GM19452 (cell line): ENCODE results near the gene TOM1.

ENCODE experiments used
- ATAC-seq: cut with Tn5 transposase; IDR thresholded peaks from one replicate; pipeline ENCODE4 v1.9.1; 2021; ENCODE audit not compliant: unreplicated experiment

The TOM1 gene

DNA sequence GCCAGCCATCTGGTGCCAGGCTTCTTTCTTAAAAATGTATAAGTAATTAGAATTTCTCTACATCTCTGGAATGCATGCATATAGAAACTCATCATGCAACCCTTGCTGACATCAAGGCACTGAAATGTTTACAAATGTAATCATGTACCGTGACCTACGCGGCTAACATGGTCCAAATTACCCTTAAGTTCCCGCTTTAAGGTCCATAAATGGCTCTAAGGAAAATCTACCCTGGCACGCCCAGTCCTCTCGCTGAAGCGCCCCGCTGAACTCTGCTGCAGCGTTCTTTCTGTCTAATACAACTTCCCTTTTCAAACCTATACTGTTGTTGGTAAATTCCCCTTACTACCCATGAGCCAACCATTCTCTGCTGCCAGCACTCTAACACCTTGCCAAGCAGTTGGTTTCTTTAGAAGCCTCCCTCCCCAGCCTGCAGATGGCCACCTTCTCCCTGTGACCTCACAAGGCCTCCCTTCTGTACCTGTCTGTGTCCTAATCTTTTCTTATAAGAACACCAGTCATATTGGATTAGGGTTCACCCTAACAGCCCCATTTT lies 67.7 kb downstream of the TOM1 start:
- no peak for ATAC-seq

DNA sequence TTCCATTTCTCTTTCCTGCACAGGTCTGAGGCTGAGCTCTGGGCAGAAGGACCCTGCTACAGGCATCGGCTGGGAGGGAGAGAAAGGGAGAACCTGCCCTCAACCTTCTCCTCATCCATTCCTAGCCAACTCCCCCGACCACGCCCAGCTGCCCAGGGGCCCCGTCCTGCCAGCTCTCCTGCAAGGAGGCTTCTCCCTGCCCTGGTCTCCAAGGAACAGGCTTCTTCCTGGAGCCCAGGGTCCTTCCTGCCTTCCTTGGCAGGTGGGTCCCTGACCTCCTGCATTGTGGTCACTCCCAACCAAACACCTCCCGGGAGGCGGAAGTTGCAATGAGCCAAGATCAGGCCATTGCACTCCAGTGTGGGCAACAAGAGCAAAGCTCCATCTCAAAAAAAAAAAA lies 68.7 kb downstream of the TOM1 start:
- ATAC-seq = no peak

DNA sequence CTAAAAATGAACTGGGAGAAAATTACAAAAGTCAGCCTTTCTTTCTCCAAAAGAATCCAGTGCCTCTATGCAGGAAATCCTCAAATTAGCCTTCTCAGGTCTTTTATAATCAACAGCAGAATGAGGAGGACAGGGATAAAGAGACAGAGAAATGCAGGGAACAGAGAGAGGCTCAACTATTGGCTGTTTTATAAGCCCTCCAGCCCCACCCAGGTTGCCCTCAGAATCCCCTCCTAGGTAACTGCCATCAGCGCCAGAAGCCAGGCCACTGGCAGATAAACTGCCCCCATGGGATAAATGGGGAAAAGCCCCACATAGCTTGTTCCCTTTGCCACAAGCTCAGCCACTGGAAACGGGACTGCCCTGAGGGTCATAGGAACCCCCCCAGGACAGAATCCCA lies 70.3 kb downstream of the TOM1 start:
- no peak for ATAC-seq

DNA sequence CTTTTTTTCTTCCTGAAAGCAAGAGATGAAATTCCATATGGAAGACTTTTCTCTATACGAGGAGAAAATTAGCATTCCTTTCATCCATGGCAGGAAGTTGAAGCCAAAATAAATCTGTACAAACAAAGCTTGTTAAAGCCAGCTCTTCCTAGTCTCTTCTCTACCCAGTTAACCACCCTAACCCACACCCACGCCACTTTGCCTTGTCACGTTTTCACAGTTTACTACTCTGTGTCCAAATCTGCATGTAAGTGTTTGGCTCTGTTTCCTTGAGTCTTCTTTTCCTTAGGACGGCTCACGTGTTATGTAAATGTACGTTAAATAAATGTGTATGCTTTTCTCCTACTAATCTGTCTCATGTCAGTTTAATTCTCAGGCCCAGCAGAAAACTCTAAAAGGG lies 74.1 kb downstream of the TOM1 start:
- no peak for ATAC-seq

DNA sequence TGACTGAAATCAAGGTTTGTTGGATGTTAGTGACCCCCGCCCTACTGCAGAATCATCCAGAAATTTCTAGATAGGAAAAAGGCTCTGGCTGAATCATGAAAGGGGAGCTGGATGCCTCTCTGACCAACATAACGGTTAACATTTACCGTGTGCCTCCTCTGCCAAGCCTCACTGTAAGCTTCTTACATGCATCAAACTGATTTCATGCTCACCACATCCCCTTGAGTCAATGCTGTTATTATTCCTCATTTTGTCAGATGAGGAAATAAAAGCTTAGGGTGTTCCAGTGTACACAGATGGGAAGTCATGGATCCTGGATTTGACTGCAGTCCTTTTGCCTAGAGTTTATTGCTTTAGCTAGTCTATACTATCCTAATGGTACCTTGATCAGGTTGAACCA lies 75.3 kb downstream of the TOM1 start:
- no peak for ATAC-seq

DNA sequence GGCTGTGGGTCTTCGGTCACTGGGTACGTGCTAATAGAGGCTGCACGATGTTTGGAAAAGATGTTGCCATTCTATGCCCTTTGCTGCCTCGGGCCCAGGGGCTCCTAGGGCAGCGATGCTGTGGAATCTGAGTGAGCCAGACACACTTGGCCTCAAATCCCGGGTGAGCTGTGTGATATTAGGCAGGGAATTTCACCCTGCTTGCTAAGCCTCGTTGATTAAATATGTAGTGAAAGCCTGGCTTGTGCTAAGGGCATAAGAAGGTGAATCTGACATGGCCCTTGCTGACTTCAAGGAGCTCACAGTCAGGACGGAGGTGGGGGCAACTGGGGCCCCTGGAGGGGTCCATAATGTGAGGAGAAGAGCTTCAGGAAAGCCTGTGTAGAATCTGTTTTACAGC lies 75.8 kb downstream of the TOM1 start:
- ATAC-seq = no peak

DNA sequence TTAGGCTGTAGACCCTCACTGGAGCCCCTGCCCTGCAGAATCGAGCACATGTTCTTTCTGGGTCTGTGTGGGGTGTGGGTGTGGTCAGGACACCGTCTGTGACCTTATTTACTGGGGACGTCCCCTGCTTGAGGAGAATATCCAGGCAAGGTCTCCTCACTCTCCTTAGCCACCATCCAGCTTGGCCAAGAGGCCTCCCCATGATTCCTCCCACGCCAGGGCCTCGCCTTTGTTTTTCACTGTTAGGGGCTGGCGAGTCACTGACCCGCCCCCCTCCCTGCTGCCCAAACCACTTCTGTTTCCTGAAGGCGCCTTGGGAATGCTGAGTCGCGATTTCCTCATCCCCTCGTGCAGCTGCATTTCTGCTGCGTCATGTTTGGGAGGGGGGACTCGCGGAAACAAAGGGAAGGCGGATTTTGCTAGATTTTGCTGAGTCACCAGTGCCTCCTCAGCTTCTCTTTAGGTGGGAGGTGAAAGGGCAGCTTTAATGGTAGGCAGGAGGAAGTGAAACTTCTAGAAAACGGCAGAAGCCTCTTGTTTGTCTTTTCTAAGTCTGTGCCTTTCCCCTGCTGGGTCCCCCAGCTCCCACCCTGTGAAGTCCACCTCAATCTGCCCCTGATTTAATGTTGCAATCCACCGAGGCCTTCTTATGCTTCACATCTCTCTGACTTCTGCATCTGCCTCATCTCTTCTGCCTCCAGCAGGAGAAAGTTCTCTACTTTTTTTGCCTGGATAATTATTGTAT lies 77.2 kb downstream of the TOM1 start:
- peak; percentile 42 for ATAC-seq

DNA sequence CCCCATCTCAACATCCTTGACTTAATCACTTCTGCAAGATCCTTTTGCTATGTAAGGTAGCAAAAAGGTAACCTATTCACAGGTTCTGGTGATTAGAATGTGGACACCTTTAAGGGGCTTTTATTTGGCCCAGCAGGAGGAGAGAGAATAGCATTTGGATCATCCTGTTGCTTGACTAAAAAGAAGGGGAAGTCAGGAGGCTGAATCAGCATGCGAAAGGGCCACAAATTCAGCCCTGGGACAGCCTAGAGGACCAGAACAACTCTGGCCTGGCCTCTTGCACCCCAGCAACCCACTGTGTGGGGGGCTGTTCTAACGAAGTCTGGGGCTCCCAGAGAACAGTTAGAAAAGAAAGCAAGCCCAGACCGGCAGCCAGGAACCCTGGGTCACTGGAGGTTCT lies 78.0 kb downstream of the TOM1 start:
- ATAC-seq = no peak

DNA sequence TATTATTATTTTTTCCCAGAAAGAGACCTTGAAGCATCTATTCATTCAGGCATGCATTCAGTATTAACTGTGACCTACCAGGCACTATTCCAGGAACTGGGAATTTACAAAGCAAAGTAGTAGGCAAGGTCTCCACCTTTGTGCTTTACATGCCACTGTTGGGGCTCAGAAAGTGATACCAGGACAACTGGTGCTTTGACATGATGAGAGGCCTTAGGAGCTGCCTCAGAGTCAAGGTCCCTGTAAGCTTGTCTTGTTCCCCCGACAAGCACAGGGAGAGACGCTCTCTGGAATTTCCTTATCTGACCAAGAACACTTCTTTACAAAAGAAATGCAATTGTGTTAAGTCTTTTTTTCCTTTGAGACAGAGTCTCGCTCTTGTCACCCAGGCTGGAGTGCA lies 78.9 kb downstream of the TOM1 start:
- no peak for ATAC-seq

DNA sequence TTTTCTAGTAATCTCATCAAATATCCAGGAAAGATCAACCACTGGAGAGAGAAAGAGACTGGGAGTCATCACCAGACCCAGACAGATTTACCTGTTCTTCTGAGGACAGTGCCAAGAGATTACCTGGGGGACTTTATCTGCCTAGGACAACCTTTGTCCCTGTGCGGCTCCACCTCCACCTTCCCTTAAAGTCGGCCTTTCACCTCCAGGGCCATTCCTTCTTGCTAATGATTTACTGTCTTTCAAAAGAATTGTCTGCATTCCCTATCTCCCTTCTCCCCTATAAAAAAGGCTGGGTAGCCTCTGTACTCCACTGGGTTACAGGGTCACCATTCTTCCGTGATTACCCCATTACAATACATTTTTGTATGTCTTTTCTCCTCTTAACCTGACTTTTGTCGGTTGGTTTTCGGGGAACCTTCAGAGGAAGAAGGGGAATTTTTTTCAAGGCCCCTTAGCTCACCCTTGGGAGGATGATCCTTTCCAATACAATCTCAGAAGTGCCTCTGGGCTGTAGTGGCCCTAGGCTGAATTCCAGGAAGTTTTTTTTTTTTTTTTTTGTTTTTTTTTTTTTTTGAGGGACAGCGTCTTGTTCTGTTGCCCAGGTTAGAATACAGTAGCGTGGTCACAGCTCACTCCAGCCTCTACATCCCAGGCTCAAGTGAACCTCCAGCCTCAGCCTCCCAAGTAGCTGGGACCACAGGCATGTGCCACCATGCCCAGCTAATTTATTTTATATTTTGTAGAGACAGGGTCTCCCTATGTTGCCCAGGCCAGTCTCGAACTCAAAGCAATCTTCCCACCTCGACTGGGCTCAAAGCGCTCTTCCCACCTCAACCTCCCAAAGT lies 79.7 kb downstream of the TOM1 start:
- ATAC-seq = no peak

DNA sequence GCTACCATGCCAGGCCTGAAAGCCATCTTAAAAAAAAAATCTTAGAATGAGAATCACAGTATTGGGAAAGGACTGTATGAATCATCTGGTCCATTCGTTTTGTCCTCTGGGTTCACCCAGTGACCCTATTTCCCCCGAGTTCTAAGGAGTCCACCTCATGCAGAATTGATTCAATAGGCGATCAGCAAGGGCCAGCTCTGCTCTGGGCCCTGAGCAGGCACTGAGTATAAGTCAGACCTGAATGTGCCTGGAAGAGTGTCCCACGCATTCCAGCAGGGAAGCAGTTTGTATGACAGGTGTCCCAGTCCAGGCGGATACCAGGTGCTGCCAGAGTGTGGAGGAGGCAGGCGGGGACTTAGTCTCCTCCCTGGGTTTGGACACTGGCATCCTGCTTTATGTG lies 80.3 kb downstream of the TOM1 start:
- no peak for ATAC-seq

DNA sequence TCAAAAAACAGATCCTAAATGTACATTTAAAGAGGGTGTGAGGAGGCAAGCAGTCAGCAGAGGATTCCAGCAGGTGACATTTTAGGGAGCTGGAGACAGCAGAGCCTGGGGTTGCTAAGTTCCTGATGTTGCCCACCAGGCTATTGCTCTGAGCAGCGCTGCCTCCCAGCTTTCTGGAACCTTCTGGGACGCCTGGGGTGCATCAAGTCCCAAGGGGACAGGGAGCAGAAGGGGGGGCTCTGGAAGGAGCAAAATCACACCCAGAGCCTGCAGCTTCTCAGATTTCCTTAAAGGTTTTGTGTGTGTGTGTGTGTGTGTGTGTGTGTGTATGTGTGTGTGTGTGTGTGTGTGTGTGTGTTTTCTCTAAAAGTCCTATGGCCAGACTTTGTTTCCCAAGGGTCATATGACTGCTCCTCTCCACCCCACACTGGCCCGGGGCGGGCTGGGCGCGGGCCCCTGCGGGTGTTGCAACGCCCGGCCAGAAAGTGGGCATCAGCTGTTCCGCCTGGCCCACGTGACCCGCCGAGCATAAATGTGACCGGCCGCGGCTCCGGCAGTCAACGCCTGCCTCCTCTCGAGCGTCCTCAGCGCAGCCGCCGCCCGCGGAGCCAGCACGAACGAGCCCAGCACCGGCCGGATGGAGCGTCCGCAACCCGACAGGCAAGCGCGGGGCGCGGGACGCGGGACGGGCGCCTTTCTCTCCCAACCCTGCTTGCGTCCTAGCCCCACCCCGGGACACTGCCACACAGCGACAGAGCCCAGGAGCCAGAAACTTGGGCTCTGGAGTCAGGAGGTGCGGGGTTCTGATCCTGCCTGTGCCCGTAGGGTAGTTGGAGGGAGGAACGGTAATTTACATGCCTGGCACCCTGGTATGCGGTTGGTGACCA lies 81.1 kb downstream of the TOM1 start, which contains the start of gene HMOX1:
TSS of gene HMOX1 (plus strand) at position 560 of the 887 bp plus-strand sequence. CDS start at position 638, 78 bp downstream.
- peak; percentile 72 for ATAC-seq

DNA sequence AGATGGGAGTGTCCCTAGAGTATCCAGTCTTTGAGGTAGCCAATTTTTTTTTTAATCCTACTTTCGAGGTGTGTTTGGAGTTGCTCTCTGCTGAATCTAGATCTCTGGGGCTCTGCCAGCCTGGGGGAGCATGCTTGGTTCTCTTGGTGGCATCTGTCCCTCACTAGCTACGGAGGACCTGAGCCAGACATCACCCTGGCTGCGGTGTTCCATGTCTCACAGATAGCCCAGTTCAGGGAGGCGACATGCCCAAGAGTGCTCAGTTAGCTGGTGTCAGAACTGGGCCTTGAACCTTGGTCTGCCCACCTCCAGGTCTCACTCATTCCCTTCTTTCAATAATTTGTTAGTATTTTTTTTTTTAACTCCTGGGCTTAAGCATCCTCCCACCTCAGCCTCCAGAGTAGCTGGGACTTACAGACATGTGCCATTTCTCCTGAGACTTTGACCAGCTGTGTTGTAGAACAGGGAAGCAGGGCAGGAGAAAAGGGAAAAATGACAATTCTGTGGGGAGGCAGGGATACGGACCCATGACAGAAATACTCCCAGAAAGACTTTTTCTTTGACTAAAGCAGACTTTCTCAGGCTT lies 81.8 kb downstream of the TOM1 start:
- no peak for ATAC-seq

DNA sequence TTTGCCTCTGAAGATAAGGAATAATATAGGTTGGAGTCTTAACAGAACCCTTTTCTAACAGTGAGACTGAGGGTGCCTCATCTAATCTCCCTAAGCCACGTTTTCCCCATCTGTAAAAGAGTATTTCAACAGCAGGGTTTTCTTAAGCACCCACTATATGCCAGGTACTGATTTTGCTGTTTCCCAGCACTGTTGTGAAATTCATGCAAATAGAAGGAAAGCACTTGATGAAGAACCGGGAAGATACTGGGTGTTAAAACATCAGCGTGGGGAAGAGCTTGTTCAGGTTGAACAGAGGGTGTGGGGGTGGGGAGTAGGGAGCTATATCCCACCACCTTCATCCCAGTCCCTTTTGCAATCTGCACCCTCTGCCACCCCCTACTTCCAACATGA lies 84.0 kb downstream of the TOM1 start:
- ATAC-seq = no peak

DNA sequence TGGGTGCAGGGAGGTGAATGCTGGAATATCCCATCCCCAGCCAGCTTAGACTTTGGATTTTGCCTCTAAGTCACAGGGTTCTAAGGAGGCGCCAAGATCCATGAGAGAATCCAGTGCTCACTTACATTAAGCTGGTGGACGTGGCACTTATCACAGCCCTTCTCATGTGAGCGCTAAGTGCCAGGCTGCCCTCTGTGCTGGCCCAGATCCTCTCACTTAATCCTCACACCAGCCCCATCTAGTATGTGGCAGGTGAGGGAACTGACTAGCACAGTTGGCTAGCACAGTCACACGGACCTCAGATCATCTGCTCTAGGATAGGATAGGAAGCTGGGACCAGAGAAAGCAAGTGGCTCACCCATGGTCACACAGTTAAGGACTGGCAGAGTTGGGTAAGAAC lies 84.8 kb downstream of the TOM1 start:
- ATAC-seq = no peak

DNA sequence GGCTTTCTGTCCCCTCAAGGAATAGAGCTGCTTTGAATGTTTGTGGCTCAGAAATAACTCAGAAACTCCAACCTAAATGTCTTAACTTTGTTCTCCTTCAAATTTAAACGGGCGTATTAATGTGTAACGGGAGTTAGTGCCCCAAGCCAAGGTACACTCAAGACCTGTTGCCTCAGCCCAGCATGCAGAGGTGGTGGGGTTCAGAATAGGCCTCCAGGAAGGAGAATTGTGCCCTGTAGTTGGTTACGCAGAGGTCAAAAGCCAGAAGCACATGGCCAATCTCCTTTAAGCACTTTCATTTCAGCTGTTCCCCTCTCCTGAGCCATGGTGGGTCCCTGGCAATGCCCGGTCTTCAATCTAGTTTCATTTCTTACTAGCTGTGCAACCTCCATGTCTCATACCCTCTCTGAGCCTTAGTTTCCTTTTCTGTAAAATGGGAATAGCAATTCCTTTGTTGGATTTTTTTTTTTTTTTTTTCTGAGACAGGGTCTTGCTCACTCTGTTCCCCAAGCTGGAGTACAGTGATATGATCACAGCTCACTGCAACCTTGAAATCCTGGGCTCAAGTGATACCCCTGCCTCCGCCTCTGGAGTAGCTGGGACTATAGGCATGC lies 85.4 kb downstream of the TOM1 start:
- no peak for ATAC-seq

DNA sequence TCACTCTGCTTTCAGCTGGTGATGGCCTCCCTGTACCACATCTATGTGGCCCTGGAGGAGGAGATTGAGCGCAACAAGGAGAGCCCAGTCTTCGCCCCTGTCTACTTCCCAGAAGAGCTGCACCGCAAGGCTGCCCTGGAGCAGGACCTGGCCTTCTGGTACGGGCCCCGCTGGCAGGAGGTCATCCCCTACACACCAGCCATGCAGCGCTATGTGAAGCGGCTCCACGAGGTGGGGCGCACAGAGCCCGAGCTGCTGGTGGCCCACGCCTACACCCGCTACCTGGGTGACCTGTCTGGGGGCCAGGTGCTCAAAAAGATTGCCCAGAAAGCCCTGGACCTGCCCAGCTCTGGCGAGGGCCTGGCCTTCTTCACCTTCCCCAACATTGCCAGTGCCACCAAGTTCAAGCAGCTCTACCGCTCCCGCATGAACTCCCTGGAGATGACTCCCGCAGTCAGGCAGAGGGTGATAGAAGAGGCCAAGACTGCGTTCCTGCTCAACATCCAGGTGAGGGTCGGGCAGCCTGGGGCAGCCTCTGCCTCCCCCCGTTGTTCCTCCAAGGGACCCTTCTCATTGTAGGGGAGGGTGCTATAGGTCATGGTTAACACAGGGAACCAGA lies 87.1 kb downstream of the TOM1 start:
- ATAC-seq = no peak

DNA sequence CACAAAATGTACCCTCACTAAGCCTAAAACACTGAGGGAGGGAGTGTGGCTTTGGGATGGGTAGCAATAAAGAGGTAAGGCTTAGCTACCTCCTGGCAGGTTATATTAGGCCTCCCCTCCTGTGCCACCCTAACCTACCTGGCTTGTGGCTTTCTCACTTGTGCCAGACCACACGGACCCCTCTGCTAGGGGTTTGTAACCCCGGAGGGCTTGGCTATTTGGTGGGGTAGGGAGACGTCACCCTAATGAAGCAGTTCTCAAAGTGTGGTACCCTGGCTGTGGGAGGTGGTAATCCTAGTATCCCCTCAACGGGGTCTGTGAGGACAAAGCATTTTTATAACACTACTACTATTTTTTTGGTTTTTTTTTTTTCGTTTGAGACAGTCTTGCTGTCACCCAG lies 91.2 kb downstream of the TOM1 start:
- ATAC-seq = no peak

DNA sequence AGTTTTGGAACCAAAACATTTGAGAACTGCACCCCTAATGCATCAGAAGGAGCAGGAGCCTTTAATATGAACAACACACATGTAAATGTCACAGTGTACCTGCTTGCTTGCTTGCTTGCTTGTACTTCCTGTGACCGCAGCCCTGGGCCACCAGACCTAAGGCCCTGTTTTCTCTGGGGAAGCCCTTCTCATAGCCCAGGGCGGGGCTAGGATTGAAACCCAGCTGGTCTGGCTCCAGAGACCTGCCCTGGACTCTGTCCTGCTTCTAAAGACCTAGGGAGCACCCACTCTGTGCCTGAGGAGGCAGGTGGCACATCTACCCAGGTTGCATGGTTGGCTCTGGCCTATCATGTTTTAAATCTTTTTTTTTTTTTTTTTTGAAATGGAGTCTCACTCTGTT lies 92.7 kb downstream of the TOM1 start:
- ATAC-seq = no peak
